Testis (tissue), 2 donors: ENCODE results near the gene ACACA.

Experiments used
- CTCF ChIP-seq, 3 experiments: fragments of 450-650 bp in 2 of 3; fragments of 200-600 bp in 1 of 3; sonication (generic) in 1 of 3; IDR thresholded peaks; one replicate each; pipeline ENCODE4 v1.5.1; 2016 to 2019; ENCODE audit warnings: antibody characterized with exemption in 3 of 3, mild to moderate bottlenecking in 2 of 3, moderate library complexity in 1 of 3
- POLR2A ChIP-seq: fragments of 450-650 bp; IDR thresholded peaks from one replicate; pipeline ENCODE4 v1.6.1; 2017; ENCODE audit warnings: antibody characterized with exemption, mild to moderate bottlenecking, moderate library complexity

- no peak for TF ChIP-seq CTCF (IDR thresholded peaks at IDR 0.05)
- TF ChIP-seq POLR2A: no peak
Observed at GRCh38 chr17:37246085-37246484, 160.6 kb downstream of the ACACA start.
